HG02938 (cell line): ENCODE data around the gene PGD.
"Not testable (repeated sequence)": the region's sequence is repeated elsewhere in the genome, so short reads cannot be mapped to it uniquely, and the experiment has no call there.

Experiments used
- ATAC-seq: cut with Tn5 transposase; IDR thresholded peaks from one replicate; pipeline ENCODE4 v1.9.1; 2021; ENCODE audit warnings: mild to moderate bottlenecking, moderate library complexity; ENCODE audit not compliant: unreplicated experiment

Gene PGD

GRCh38 chr1:10433790-10434189 lies 34.9 kb downstream of the PGD start:
- no peak for ATAC-seq

GRCh38 chr1:10434590-10434989 lies 35.7 kb downstream of the PGD start:
- no peak for ATAC-seq

- no peak for ATAC-seq
Measured at GRCh38 chr1:10437052-10437451, 38.2 kb downstream of the PGD start.

- no peak for ATAC-seq
Measured at GRCh38 chr1:10438677-10439163, 39.9 kb downstream of the PGD start.

GRCh38 chr1:10440305-10440704 lies 41.4 kb downstream of the PGD start:
- ATAC-seq = no peak

GRCh38 chr1:10440794-10441193 lies 41.9 kb downstream of the PGD start:
- no peak for ATAC-seq

- no peak for ATAC-seq
Measured at GRCh38 chr1:10444248-10444647, 45.4 kb downstream of the PGD start.

GRCh38 chr1:10444795-10445397 lies 46.0 kb downstream of the PGD start:
- no peak for ATAC-seq

- ATAC-seq = no peak
Measured at GRCh38 chr1:10446790-10447422, 48.0 kb downstream of the PGD start.

- no peak for ATAC-seq
Measured at GRCh38 chr1:10449751-10450150, 50.9 kb downstream of the PGD start, which contains the start of gene CORT. CORT (plus strand) TSS chr1:10450031; CDS start chr1:10450224, 193 bp downstream.

GRCh38 chr1:10450156-10450814 lies 51.4 kb downstream of the PGD start:
- ATAC-seq = no peak

GRCh38 chr1:10450836-10451235 lies 52.0 kb downstream of the PGD start:
- no peak for ATAC-seq

GRCh38 chr1:10451287-10451686 lies 52.4 kb downstream of the PGD start:
- no peak for ATAC-seq

- ATAC-seq = no peak
Measured at GRCh38 chr1:10456048-10456447, 57.2 kb downstream of the PGD start.

- no peak for ATAC-seq
Measured at GRCh38 chr1:10456661-10457060, 57.8 kb downstream of the PGD start.

GRCh38 chr1:10457462-10457861 lies 58.6 kb downstream of the PGD start:
- ATAC-seq = not testable (repeated sequence)

GRCh38 chr1:10457875-10458274 lies 59.0 kb downstream of the PGD start:
- no peak for ATAC-seq

- no peak for ATAC-seq
Measured at GRCh38 chr1:10459184-10459583, 60.3 kb downstream of the PGD start.

GRCh38 chr1:10467078-10467477 lies 68.2 kb downstream of the PGD start:
- no peak for ATAC-seq

GRCh38 chr1:10470043-10470442 lies 71.2 kb downstream of the PGD start:
- ATAC-seq = no peak
